HepG2 (cell line): Measurements from ENCODE around the gene INAFM1. TPM values are rescaled to one million over a fixed set of nuclear protein-coding genes. Genes with fewer than 3 reads are reported as not detected.

Experiments
- ASH2L ChIP-seq: fragments of 300-600, 200-600 bp; sonication (generic); IDR thresholded peaks from 2 replicates; pipeline ENCODE4 v1.7.0; 2017; ENCODE audit warnings: low read depth, mild to moderate bottlenecking, moderate library complexity, mixed read lengths, low read length; ENCODE audit not compliant: insufficient read length
- HNRNPLL ChIP-seq: fragments of 200-400 bp; formaldehyde crosslinking; IDR thresholded peaks from 2 replicates; pipeline ENCODE4 v1.6.1; 2017; ENCODE audit warnings: mild to moderate bottlenecking, low read depth, low read length; ENCODE audit not compliant: poor library complexity, severe bottlenecking
- RFXAP ChIP-seq: sonication (generic); formaldehyde crosslinking; IDR thresholded peaks from 2 replicates; pipeline ENCODE4 v1.4.0; 2020; ENCODE audit warnings: missing genetic modification reagents, borderline replicate concordance
- SKI ChIP-seq: fragments of 450-650 bp; IDR thresholded peaks from one replicate; pipeline ENCODE4 v1.6.1; 2018; ENCODE audit warnings: mild to moderate bottlenecking; ENCODE audit not compliant: partially characterized antibody
- SKIL ChIP-seq: sonication (generic); formaldehyde crosslinking; IDR thresholded peaks from 2 replicates; pipeline ENCODE4 v1.8.0; 2022; ENCODE audit warnings: missing genetic modification reagents, mild to moderate bottlenecking, moderate library complexity, borderline replicate concordance
- TAF1 ChIP-seq: sonication (generic); formaldehyde crosslinking; IDR thresholded peaks from 2 replicates; pipeline ENCODE4 v1.4.0; 2020; ENCODE audit warnings: missing genetic modification reagents
- TARDBP ChIP-seq: sonication (generic); formaldehyde crosslinking; IDR thresholded peaks from 2 replicates; pipeline ENCODE4 v1.8.0; 2022; ENCODE audit warnings: mild to moderate bottlenecking, missing genetic modification reagents
- TBL1XR1 ChIP-seq: fragments of 150-350 bp; IDR thresholded peaks from 2 replicates; pipeline ENCODE4 v1.6.1; 2014; ENCODE audit warnings: borderline replicate concordance, low read length; ENCODE audit not compliant: partially characterized antibody
- TFAP4 ChIP-seq: sonication (generic); IDR thresholded peaks from 2 replicates; pipeline ENCODE4 v1.6.1; 2016; ENCODE audit warnings: low read depth, borderline replicate concordance
- TFDP1 ChIP-seq: IDR thresholded peaks from 2 replicates; pipeline ENCODE4 v1.6.1; 2016; ENCODE audit warnings: missing compliant biosample characterization, missing genetic modification reagents, borderline replicate concordance
- U2AF2 ChIP-seq: fragments of 200-400 bp; formaldehyde crosslinking; IDR thresholded peaks from 2 replicates; pipeline ENCODE4 v1.6.1; 2017; ENCODE audit warnings: low read depth, mild to moderate bottlenecking, low read length
- ZBTB37 ChIP-seq: sonication (generic); formaldehyde crosslinking; IDR thresholded peaks from 2 replicates; pipeline ENCODE4 v1.4.0; 2020; ENCODE audit warnings: mild to moderate bottlenecking, missing genetic modification reagents
- ZNF142 ChIP-seq: sonication (generic); formaldehyde crosslinking; IDR thresholded peaks from 2 replicates; pipeline ENCODE4 v1.4.0; 2020; ENCODE audit warnings: missing genetic modification reagents
- ZNF232 ChIP-seq: sonication (generic); formaldehyde crosslinking; IDR thresholded peaks from 2 replicates; pipeline ENCODE4 v1.4.0; 2020; ENCODE audit warnings: missing genetic modification reagents, borderline replicate concordance
- ZSCAN21 ChIP-seq: sonication (generic); formaldehyde crosslinking; IDR thresholded peaks from 2 replicates; pipeline ENCODE4 v1.8.0; 2022; ENCODE audit warnings: mild to moderate bottlenecking, missing genetic modification reagents, moderate library complexity, borderline replicate concordance
- polyA plus RNA-seq, 8 experiments: library from polyadenylated mRNA; depleted of rRNA in 3 of 8; stranded (reverse) in 7 of 8; unstranded in 1 of 8; fragments of >200 nt; fragmentation: Illumina TruSeq in 4 of 8; extraction: Trizol in 4 of 8; gene quantifications; 2 replicates each; pipeline versions ENCODE4 v1.2.1 to v1.2.3, GENCODE V29; 2011 to 2016; ENCODE audit warnings: low read depth in 4 of 8, missing spikeins in 1 of 8, mixed read lengths in 1 of 8; ENCODE audit not compliant: insufficient read depth in 1 of 8
- total RNA-seq, 5 experiments: library from RNA; depleted of rRNA; stranded (reverse); fragments of >200 nt; fragmentation: Illumina TruSeq; extraction: Trizol; gene quantifications; 2 replicates each; pipeline ENCODE4 v1.2.3, GENCODE V29; 2016; ENCODE audit warnings: low read depth in 1 of 5

INAFM1 gene
- total and polyA plus RNA-seq, 2 of the 13 experiments (the other 11 are each of a cell fraction or from before 2014, with no cell fraction given): 0.88 to 1.9 TPM

- 0 out of 2 replicates have a peak, but pooled peaks have one; percentile 28 for TF ChIP-seq SKIL (CRISPR knock-in tag)
- TF ChIP-seq TFDP1 (CRISPR knock-in tag): peak; percentile 43; the same call in 1 of the 2 replicates
- TF ChIP-seq TFAP4: no peak; the same call in 1 of the 2 replicates
- no peak for TF ChIP-seq ZBTB37 (CRISPR knock-in tag)
- no peak for TF ChIP-seq U2AF2
- no peak; the same call in 1 of the 2 replicates for TF ChIP-seq RFXAP (CRISPR knock-in tag)
- no peak for TF ChIP-seq SKI
- peak; percentile 37; the same call in 1 of the 2 replicates for TF ChIP-seq TARDBP (CRISPR knock-in tag)
- TF ChIP-seq ZNF232: 0 out of 2 replicates have a peak, but pooled peaks have one; percentile 28
- no peak for TF ChIP-seq TBL1XR1
- TF ChIP-seq ASH2L: peak; percentile 24
- TF ChIP-seq HNRNPLL: peak; percentile 17
- peak; percentile 64; the same call in 1 of the 2 replicates for TF ChIP-seq TAF1
- TF ChIP-seq ZSCAN21: no peak
- TF ChIP-seq ZNF142 (CRISPR knock-in tag): no peak
These were observed 46.3 kb upstream of the INAFM1 start (continued) for GRCh38 chr19:47228168-47228936.
